ENCODE measurements around the gene PRDM16. TPM values are rescaled to one million over a fixed set of nuclear protein-coding genes. Genes with fewer than 3 reads are reported as not detected.

PRDM16 gene
- total RNA-seq, 4 donors from 2014 or later, result 0.26 to 7.7 (median 0.35) TPM; not detected in 1

GRCh38 chr1:3472088-3472850 is 403.3 kb downstream of the PRDM16 start:
- Histone ChIP-seq H3K27ac (no peak overlapping the region), H3K9me3 (no peaks in the 10 kb centered on the region), H3K27me3 (no peaks in the 10 kb centered on the region), H3K4me3 (no peak overlapping the region), H3K36me3 (no peaks in the 10 kb centered on the region), H3K4me1 (no peaks in the 10 kb centered on the region)
- TF ChIP-seq POLR2A (IDR thresholded peaks at IDR 0.05) (no peak), CTCF (IDR thresholded peaks at IDR 0.05) (no peak)
- intact Hi-C loops (cut with DNase I; ENCODE audit: low total_unique reads), result no loop called here
- DNase-seq, result no peak

- Histone ChIP-seq H3K4me1 (no peaks in the 10 kb centered on the region), H3K9me3 (no peaks in the 10 kb centered on the region), H3K4me3 (no peak overlapping the region), H3K27me3 (no peaks in the 10 kb centered on the region), H3K36me3 (no peaks in the 10 kb centered on the region), H3K27ac (no peak overlapping the region)
- no peak for TF ChIP-seq POLR2A (IDR thresholded peaks at IDR 0.05)
- no peak for TF ChIP-seq CTCF (IDR thresholded peaks at IDR 0.05)
- DNase-seq, result no peak
- intact Hi-C loops (cut with DNase I; ENCODE audit: low total_unique reads), result no loop called here
These were observed 403.9 kb downstream of the PRDM16 start for GRCh38 chr1:3472906-3473305.

- TF ChIP-seq POLR2A (IDR thresholded peaks at IDR 0.05) (no peak), CTCF (IDR thresholded peaks at IDR 0.05) (no peak)
- no peaks in the 10 kb centered on the region for H3K4me1 ChIP-seq
- no peaks in the 10 kb centered on the region for H3K36me3 ChIP-seq
- H3K27me3 ChIP-seq, result no peaks in the 10 kb centered on the region
- H3K27ac ChIP-seq, result no peak overlapping the region
- H3K4me3 ChIP-seq, result no peak overlapping the region
- intact Hi-C loops (cut with DNase I; ENCODE audit: low total_unique reads), result no loop called here
- no peak for DNase-seq
- no peaks in the 10 kb centered on the region for H3K9me3 ChIP-seq
These were observed 404.4 kb downstream of the PRDM16 start for GRCh38 chr1:3473381-3473844.

- no peak for DNase-seq
- intact Hi-C loops (cut with DNase I; ENCODE audit: low total_unique reads), result no loop called here
- Histone ChIP-seq H3K4me3 (no peak overlapping the region), H3K27me3 (no peaks in the 10 kb centered on the region), H3K36me3 (no peaks in the 10 kb centered on the region), H3K9me3 (no peaks in the 10 kb centered on the region), H3K4me1 (no peaks in the 10 kb centered on the region), H3K27ac (no peak overlapping the region)
- no peak for TF ChIP-seq POLR2A (IDR thresholded peaks at IDR 0.05)
- TF ChIP-seq CTCF (IDR thresholded peaks at IDR 0.05), result no peak
These were observed 405.0 kb downstream of the PRDM16 start for GRCh38 chr1:3474016-3474415.

- intact Hi-C loops (cut with DNase I; ENCODE audit: low total_unique reads), result no loop called here
- no peaks in the 10 kb centered on the region for H3K27me3 ChIP-seq
- H3K4me1 ChIP-seq, result no peaks in the 10 kb centered on the region
- no peaks in the 10 kb centered on the region for H3K9me3 ChIP-seq
- H3K4me3 ChIP-seq, result no peak overlapping the region
- TF ChIP-seq CTCF (IDR thresholded peaks at IDR 0.05) (no peak), POLR2A (IDR thresholded peaks at IDR 0.05) (no peak)
- no peak for DNase-seq
- no peak overlapping the region for H3K27ac ChIP-seq
- no peaks in the 10 kb centered on the region for H3K36me3 ChIP-seq
These were observed 405.4 kb downstream of the PRDM16 start for GRCh38 chr1:3474421-3474820.

Measured in uterus (tissue), 4 donors.